HG03565 (cell line): ENCODE data around the gene IL12RB1.
"Not testable (repeated sequence)": the region's sequence is repeated elsewhere in the genome, so short reads cannot be mapped to it uniquely, and the experiment has no call there.

Experiments used
- ATAC-seq: cut with Tn5 transposase; IDR thresholded peaks from one replicate; pipeline ENCODE4 v1.9.1; 2021; ENCODE audit warnings: mild to moderate bottlenecking, moderate library complexity; ENCODE audit not compliant: unreplicated experiment

Gene IL12RB1

DNA sequence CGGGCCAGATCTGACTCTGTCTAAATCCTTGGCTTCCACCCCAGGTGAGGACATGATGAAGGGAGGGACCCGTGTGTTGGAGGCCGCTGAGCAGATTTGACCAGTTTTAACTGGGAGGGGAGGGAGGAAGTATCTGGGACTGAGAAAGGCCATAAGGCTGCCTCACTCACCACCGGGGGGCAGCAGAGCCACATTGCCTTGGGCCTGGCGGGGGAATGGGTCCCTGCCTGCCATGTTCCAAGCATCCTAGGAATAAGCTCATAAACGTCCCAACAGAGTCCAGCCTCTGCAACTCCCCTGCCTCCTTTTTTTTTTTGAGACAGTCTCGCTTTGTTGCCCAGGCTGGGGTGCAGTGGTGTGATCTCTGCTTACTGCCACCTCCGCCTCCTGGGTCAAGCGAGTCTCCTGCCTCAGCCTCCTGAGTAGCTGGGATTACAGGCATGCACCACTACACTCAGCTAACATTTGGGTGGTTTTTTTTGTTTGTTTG is 26.3 kb upstream of the IL12RB1 start:
- no peak for ATAC-seq

DNA sequence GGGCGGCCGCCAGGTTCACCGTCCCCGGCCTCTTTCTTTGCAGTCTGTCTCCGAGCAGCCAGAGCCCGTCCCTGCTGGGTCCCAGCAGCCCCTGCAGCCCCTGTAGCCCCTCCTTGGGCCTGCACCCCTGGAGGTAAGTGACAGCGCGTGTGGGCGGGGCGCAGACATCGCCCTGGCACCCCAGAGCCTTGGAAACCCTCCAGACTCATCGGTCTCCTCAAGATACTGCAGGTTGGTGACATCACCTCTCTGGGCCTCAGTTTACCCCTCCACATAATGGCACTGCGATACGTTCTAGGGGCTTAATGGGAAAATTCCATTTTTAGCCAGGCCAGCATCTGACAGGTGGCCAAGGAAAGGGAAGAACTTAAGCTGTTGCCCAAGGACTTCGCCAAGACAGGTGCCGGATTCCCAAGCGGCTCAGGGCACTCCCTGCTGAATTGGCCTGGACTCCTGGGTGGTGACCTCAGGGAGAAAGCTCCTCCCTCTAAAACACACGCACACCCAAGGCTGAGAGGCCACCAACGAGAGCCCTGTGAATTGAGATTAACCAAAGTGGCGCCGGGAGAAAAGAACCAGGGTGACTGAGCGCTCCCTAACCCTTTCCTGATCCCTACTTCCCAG is 24.0 kb upstream of the IL12RB1 start:
- no peak for ATAC-seq

DNA sequence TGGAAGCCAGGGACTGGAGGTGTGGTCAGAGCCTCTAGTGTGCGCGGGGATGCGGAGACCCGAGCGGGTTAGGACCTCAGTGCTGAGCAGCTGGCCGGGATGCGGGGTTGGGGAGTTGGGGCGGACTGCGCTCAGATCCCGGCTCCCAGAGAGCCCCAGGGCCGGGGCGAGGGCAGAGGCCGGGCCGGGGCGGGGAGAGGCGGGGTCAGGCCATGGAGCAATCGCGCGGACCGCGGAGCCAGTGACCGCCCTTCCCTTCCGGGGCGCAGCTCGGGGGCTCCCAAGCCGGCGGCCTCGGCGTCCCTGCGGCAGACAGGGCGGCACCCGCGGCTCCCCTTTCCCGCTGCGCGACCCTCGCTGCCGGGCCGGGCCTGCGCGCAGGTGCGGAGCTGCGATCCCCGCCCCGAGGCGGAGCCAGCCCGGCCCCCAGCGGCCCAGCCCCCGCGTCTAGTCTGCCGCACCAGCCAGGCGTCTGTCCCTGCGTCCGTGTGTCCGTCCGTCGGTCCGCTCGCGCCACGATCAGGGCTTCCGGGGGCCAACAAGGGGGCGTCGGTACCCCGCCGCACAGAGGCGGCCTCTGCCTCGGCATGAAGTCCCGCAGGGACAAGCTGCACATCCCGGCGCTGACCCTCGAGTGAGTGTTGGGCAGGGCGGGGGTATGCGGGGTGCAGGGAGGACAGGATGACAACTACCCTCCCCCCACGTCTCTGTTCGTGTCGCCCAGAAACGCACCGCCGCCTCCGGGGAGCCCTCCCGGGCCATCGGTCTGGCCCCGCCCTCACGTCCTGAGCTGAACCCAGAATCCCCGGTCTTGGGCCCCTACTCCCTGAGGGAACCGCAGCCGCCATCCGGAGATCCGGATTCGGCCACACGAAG is 23.2 kb upstream of the IL12RB1 start:
- no peak for ATAC-seq

DNA sequence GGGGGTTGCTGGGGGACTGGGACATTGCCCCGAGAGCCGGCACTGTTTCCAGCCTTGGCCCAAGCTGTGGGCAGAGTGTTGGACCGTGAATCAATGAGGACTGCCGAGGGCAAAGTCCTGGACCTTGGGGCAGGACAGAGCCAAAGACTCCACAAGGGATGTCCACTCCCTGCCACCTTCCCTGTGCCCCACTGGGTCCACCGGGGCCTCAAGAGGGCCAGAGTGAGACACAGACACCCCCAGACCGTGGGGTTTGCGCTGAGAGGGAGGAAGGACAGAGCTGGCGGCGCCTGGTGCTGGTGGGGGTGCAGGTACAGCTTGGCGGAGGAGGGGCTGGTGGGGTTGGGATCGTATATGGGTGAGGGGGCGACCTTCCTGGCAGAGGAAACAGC is 22.6 kb upstream of the IL12RB1 start:
- ATAC-seq = no peak

DNA sequence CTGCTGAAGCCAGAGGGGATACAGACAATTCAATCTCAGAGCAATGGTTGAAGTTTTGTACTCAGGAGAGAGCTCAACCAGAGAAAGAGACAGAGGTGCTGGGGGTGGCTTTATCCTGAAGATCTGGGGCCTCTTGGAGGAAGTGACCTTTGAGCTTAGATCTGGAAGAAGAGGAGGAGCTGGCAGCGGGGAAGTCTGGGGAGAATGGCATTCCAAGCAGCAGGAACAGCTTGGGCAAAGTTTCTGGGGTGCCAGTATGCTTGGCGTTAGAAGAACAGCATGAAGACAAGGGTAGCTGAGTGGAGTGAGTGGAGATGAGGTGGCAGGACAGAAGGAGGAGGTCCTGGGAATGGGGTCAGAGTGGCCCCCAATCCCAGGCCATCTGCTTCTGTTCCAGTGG is 22.2 kb upstream of the IL12RB1 start:
- ATAC-seq = no peak

DNA sequence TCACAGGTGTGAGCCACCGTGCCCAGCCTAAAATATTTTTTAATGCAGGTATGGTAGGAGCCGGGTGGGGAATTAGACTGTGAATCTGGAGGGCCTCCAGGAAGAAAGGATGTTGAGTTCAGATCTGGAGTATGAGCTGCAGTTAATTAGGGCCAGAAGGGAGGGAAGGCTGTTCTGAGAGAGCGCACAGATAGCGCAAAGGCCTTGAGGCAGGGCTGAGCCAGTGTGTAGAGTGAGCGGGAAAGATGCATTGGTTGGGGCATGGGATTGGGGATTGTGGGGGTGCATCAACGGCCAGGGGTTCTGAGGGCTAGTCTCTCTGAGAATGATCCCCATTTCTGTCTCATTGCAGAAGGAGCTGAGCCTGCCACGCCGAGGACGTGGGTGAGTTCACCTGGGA is 20.5 kb upstream of the IL12RB1 start:
- ATAC-seq = no peak

DNA sequence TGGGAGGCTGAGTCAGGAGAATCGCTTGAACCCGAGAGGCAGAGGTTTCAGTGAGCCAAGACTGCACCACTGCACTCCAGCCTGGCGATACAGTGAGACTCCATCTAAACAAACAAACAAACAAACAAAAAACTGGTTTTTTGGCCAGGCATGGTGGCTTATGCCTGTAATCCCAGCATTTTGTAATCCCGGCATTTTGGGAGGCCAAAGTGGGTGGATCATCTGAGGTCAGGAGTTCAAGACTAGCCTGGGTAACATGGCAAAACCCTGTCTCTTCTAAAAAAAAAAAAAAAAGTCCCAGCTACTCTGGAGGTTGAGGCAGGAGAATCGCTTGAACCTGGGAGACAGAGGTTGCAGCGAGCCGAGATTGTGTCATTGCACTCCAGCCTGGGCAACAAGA is 18.5 kb upstream of the IL12RB1 start:
- not testable (repeated sequence) for ATAC-seq

DNA sequence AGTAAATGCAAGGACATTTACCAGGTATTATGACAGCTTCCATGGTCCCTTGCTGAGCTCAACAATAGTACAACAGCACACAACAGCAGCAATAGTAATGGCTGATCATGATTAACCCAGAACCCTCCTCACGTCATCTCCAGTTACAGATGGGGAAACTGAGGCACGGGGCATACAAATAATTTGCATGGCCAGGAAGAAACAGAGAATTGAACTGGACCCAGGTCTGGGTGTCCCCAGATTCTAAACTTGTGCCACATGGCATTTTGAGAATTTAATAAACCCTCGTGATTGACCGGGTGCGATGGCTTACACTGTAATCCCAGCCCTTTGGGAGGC is 18.0 kb upstream of the IL12RB1 start:
- no peak for ATAC-seq

DNA sequence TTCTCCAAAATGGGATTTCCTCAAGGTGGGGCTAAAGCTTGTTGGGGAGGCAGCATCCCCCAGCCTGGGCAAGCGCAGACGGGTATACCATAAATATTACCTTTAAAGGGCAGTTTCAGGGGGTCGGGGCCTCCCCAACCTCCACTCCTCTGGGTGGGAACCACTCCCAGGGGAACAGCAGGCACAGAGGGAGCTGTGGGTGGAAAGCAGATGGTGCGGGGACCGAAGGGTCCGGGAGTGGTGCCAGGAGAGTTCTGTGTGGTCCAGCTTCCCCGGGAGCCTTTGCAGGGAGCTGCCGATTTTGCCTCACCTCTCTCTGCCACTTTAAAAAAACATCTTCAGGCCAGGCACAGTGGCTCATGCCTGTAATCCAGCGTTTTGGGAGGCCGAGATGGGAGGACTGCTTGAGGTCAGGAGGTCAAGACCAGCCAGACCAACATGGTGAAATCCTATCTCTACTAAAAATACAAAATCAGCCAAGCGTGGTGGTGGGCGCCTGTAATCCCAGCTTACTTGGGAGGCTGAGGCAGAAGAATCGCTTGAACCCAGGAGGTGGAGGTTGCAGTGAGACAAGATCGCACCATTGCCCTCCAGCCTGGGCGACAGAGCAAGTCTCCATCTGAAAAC is 16.3 kb upstream of the IL12RB1 start:
- ATAC-seq = no peak

DNA sequence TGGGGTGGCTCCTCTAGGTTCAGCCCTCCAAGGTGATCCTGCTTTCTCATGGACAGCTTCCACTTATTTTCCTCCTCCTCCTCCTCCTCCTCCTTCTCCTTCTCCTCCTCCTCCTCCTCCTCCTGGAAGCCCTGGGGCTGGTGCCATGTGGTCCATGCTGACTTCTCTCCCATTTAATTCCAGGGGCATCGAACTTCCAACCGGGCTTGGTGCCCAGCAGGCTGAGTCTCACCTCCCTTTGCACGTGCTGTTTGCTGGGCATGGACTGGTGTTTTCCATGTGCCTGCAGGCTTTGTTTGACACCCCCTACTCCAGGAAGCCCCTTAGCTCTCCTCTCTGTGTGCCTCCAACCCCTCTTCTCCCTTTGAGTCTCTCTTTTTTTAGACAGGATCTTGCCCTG is 14.5 kb upstream of the IL12RB1 start:
- ATAC-seq = no peak

DNA sequence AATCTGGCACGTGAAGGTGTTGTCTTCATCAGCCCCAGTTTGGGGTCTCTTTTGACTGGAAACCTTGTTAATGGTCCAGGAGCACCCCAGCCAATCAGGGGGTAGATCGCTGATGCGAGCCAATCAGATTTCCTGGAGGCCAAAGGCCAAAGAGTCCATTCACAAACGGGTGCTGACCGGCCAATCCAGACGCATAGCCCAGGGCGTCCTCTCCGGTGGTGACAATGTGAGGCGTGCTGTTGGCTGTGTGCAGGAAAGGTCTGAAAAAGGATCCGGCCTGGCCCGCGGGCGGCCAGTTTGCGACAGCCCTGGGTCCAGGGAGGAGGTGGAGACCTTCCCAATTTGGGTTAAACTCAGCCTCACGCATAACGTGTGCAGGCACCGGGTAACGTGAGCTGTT is 14.0 kb upstream of the IL12RB1 start:
- no peak for ATAC-seq

DNA sequence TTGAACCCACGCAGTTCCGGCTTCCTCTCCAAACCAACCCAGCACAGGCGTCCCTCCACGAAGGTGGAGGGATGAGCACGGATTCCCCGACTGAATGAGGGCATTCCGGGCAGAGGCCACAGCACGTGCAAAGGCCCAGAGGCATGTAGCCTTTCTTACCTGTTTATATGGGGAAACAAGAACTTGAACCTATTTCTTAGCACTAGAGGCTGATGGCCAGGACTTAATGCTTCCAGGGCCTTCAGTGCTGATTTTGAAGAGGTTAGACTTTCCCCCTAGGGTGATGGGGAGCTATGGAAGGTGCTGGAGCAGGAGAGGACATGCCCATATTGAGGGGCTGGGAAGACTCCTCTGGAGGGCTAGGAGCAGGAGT is 12.9 kb upstream of the IL12RB1 start:
- ATAC-seq = no peak

DNA sequence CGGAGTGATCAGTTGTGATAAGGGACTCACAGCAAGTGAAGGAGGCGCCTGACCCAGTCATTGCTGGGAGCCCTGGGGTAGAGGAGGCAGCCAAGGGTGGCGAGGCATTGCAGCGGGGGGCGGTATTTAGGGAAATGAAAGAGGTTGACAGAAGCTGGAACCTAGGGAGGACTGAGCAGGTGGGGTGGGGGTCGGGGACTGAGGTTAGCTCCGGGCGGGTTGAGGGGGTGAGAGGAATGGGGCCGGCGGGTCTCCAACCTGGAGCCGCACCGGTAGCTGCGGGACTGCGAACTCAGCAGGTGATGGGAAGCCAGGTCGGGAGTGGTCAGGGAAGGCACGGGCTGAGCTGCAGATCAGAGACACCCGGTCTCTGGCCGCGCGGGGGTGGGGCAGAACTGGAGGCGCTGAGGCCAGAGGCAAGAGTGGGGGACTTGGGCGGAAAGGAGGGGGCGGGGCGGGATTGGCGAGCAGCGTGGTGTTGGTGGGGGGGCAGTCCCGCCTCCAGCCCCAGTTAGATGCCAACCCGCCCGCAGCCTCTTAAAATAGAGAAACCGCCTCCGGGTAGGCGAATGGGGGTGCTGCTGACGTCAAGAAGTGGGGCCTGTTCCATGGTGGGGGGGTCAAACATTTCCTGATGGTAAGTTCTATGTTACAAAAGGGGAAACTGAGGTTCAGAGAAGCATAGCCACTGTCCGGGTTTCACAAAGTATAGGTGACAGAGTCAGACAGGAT is 12.3 kb upstream of the IL12RB1 start:
- peak; percentile 38 for ATAC-seq

DNA sequence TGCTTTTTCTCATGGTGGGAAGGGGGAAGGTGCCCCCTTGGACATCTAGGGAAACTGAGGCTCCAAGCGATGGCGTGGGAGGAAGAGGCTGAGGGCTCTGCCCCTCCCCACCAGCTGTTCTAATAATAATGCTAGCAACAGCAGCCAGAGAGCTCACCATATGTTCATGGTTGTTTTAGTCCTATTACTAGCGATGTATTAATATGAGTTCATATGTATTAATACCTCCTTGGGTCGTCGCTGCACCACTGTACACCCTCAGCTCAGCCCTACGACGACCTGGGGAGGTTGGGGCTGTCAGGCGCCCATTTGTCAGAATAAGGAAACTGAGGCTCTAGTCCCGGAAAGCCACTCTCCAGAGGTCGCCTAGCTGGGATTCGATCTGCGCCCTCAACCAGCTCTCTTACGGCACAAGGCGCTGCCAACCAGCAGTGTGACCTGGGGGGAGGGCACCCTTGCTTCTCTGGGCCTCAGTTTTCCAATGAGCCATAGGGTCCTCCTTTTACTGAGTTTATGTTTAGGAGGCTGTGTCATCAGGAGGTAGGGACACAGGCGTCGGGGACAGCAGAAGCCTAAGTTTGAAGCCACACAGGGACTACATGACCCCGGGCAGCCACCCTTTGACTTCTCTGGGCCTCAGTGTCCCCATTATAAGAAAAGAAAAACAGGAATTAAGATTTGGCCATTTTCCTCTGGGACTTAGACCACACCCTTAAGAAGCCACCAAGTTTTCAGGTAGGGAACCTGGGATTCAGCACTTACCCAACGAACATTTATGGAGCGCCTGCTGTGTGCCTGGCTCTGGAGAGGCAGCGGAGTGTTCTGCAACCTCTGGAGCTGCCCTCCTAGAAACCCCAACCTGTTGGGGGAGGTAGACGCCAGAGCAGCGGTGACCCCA is 11.5 kb upstream of the IL12RB1 start:
- peak; percentile 7 for ATAC-seq

DNA sequence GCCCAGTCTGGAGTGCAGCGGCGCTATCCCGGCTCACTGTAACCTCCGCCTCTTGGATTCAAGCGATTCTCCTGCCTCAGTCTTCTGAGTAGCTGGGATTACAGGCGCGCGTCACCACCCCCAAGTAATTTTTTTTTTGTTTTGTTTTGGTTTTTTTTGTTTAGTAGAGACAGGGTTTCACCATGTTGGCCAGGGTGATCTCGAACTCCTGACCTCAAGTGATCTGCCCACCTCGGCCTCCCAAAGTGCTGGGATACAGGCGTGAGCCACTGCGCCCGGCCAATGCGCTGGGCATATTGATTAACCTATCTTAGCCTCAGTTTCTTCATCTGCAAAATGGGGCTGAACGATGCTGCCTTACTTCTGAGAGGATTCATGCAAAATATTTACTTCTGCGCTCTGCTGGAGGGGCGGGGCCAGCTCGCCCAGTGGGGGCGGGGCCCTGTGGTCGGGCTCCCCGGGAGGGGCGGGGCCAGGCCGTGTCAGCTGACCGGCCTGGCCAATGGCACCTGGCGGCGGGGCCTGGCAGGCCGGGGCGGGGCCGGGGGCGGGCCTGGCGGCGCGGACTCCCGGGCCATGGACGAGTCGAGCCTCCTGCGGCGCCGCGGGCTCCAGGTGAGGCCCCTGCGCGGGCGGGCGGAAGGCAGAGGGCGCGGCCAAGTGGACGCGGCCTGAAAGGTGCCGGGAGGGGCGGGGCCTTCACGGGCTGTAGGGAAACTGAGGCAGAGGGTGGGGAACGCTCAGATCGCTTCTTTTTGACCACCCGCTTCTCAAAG is 10.7 kb upstream of the IL12RB1 start, which contains the start of gene MAST3:
MAST3 (plus strand) TSS at position 562 of the 776 bp plus-strand sequence; CDS start at position 577, 15 bp downstream.
- ATAC-seq = peak; percentile 51

DNA sequence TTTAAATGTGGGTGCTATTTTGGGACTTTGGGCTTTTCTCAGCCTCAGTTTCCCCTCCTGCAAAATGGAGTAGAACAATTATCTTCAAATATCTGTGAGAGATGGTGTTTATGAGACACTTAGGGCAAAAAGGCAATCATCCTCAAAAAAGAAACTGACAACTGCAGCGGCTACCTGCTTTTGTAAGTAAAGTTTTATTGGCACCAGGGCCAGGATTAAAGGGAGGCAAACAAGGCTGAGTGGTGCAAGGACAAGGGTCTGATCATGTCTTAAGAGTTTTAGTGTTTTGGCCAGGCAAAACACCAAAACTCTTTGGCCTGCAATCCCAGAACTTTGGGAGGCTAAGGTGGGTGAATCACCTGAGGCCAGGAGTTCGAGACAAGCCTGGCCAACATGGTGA is 9.5 kb upstream of the IL12RB1 start:
- no peak for ATAC-seq

DNA sequence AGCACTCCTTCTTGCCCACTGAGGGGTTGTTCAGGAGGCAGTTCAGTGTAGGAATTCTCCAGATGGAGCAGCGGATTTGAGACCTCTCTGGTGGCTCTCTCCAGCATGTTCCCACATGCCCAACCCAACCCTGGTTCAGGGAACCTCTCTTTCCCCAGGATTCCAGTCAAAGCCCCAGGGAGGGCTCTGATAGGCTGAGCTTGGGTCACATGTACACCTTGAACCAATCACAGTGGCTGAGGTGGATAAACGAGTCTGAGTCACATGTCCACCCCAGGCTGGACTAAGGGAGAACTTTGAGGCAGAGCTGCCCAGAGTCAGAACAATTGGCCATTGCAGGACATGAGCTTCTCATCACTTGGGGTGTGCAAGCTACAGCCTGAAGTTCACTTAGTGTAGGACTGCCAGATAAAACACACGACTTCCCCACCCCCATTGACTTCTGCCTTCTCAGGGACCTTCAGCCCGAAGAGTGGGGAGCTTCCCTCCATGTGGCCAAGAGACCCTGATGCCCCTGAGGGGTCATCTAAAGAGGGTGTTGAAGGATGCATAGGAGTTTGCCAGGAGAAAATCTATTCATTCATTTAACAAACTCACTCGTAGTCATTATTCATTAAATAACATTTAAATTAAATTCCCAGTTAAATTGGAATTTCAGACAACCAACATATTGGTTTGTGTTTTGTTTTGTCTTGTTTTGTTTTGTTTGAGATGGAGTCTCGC is 6.9 kb upstream of the IL12RB1 start:
- ATAC-seq = no peak

DNA sequence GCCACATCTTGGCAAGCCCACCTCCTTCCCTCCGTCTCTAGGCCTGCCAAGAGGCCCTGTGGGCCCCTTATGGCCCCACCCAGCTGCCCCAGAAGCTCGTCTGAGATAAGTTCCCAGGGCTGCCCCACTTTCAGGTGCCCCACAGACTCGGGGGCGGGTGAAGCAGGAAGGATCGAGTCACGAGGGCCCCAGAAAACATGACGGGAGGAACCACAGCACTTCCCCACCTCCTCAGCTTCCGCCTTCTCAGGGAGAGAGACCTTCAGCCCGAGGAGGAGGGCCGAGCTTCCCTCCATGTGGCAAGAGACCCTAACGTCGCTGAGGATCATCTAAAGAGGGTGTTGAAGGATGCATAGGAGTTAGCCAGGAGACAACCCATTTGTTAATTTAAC is 4.5 kb upstream of the IL12RB1 start:
- ATAC-seq = no peak
